H1 (cell line): ENCODE data around the gene CCDC154. TPM values are rescaled to one million over a fixed set of nuclear protein-coding genes. Genes with fewer than 3 reads are reported as not detected.

Experiments
- CTCF ChIA-PET: fragments of 300-600 bp; sonication (Branson Sonifier 250); formaldehyde crosslinking; loops from one replicate; lab custom pipeline; 2021; ENCODE audit not compliant: partially characterized antibody; lab: Charles Lee
- POLR2A ChIA-PET: fragments of 300-600 bp; sonication (Branson Sonifier 250); formaldehyde crosslinking; loops from one replicate; lab custom pipeline; 2021; ENCODE audit warnings: inconsistent platforms; ENCODE audit not compliant: partially characterized antibody; lab: Charles Lee
- DNase-seq, 2 experiments: peaks; one replicate each; pipeline versions ENCODE4 v3.0.0 to v3.0.0-alpha.2; 2010 to 2022; ENCODE audit warnings: low spot score in 2 of 2, low read depth in 1 of 2, mixed read lengths in 1 of 2
- FAIRE-seq: peaks from 2 replicates; lab custom pipeline; 2011; peaks lifted over from hg19 to GRCh38; lab: Jason Lieb, UNC
- H2AFZ ChIP-seq: 2 replicates; pipeline ENCODE4 v1.8.1; 2012; ENCODE audit warnings: low read length, inconsistent platforms
- H2AK5ac ChIP-seq: 2 replicates; pipeline ENCODE4 v1.6.1; 2013; ENCODE audit warnings: low read depth, low read length
- H2BK120ac ChIP-seq: replicated peaks from 2 replicates; pipeline ENCODE3; 2013; ENCODE audit warnings: low read depth, low read length, inconsistent platforms
- H2BK12ac ChIP-seq: 2 replicates; pipeline ENCODE4 v1.6.1; 2013; ENCODE audit warnings: low read depth, low read length
- H2BK15ac ChIP-seq: 2 replicates; pipeline ENCODE4 v1.6.1; 2013; ENCODE audit warnings: low read length
- H2BK20ac ChIP-seq: 2 replicates; pipeline ENCODE4 v1.6.1; 2013; ENCODE audit warnings: low read length
- H2BK5ac ChIP-seq: 2 replicates; pipeline ENCODE4 v1.6.1; 2013; ENCODE audit warnings: low read depth, low read length
- H3K14ac ChIP-seq: 2 replicates; pipeline ENCODE4 v1.6.1; 2013; ENCODE audit warnings: inconsistent platforms; ENCODE audit not compliant: insufficient read length
- H3K18ac ChIP-seq: 2 replicates; pipeline ENCODE4 v1.6.1; 2013; ENCODE audit warnings: low read length; ENCODE audit errors: extremely low read depth
- H3K23ac ChIP-seq: 2 replicates; pipeline ENCODE4 v1.6.1; 2013; ENCODE audit warnings: inconsistent platforms; ENCODE audit not compliant: insufficient read length
- H3K23me2 ChIP-seq: 2 replicates; pipeline ENCODE4 v1.6.1; 2013; ENCODE audit warnings: low read depth, low read length
- H3K27ac ChIP-seq: 2 replicates; pipeline ENCODE4 v1.6.1; 2011; ENCODE audit warnings: low read depth, low read length, inconsistent platforms
- H3K27me3 ChIP-seq, 4 experiments: replicated peaks in 1 of 4; 1 replicate in 1 of 4; 2 replicates in 3 of 4; pipeline versions ENCODE4 v1.6.1 to v1.8.1; 2011 to 2013; ENCODE audit warnings: low read length in 3 of 4, mild to moderate bottlenecking in 3 of 4, inconsistent platforms in 2 of 4, mixed read lengths in 2 of 4, moderate library complexity in 1 of 4; ENCODE audit not compliant: control insufficient read depth in 3 of 4, insufficient read depth in 3 of 4; ENCODE audit errors: extremely low read depth in 1 of 4
- H3K36me3 ChIP-seq, 4 experiments: 2 replicates each; pipeline versions ENCODE4 v1.6.1 to v1.8.1; 2011 to 2013; ENCODE audit warnings: mild to moderate bottlenecking in 4 of 4, low read length in 3 of 4, moderate library complexity in 2 of 4, control low read depth in 1 of 4, inconsistent platforms in 1 of 4; ENCODE audit not compliant: insufficient read depth in 4 of 4, control insufficient read depth in 2 of 4
- H3K4ac ChIP-seq: replicated peaks from 2 replicates; pipeline ENCODE3; 2013; ENCODE audit warnings: low read length, low read depth, mixed read lengths, inconsistent platforms; ENCODE audit not compliant: insufficient read length
- H3K4me1 ChIP-seq, 4 experiments: replicated peaks in 1 of 4; 1 replicate in 1 of 4; 2 replicates in 3 of 4; pipeline versions ENCODE4 v1.6.1 to v1.8.1; 2011 to 2013; ENCODE audit warnings: low read length in 3 of 4, inconsistent platforms in 2 of 4, mixed read lengths in 1 of 4; ENCODE audit not compliant: insufficient read depth in 4 of 4, control insufficient read depth in 3 of 4
- H3K4me2 ChIP-seq, 2 experiments: 2 replicates each; pipeline versions ENCODE4 v1.6.1 to v1.8.1; 2011 to 2013; ENCODE audit warnings: low read depth in 2 of 2, low read length in 2 of 2, control low read depth in 1 of 2, inconsistent platforms in 1 of 2, mild to moderate bottlenecking in 1 of 2; ENCODE audit not compliant: insufficient read depth in 1 of 2
- H3K4me3 ChIP-seq, 4 experiments: fragments of 200-600, 300-600 bp in 1 of 4; sonication (generic), shearing (Covaris generic), sonication (Bioruptor Twin) in 1 of 4; 2 replicates each; pipeline versions ENCODE4 v1.5.1 to v1.8.1; 2011 to 2016; ENCODE audit warnings: low read length in 4 of 4, low read depth in 3 of 4, control low read depth in 2 of 4, inconsistent platforms in 2 of 4, mild to moderate bottlenecking in 2 of 4, mixed read lengths in 1 of 4, moderate library complexity in 1 of 4; ENCODE audit not compliant: insufficient read depth in 2 of 4; ENCODE audit errors: extremely low read depth in 1 of 4
- H3K56ac ChIP-seq: replicated peaks from 2 replicates; pipeline ENCODE3; 2013; ENCODE audit warnings: low read depth, mild to moderate bottlenecking, mixed read lengths, low read length, inconsistent platforms; ENCODE audit not compliant: insufficient read length
- H3K79me1 ChIP-seq: 2 replicates; pipeline ENCODE4 v1.6.1; 2013; ENCODE audit warnings: low read depth, low read length, control low read depth
- H3K79me2 ChIP-seq, 2 experiments: 2 replicates each; pipeline versions ENCODE4 v1.6.1 to v1.8.1; 2012 to 2013; ENCODE audit warnings: low read length in 2 of 2, mild to moderate bottlenecking in 2 of 2, inconsistent platforms in 1 of 2; ENCODE audit not compliant: insufficient read depth in 2 of 2, control insufficient read depth in 1 of 2
- H3K9ac ChIP-seq, 4 experiments: replicated peaks in 1 of 4; 1 replicate in 1 of 4; 2 replicates in 3 of 4; pipeline versions ENCODE4 v1.6.1 to v1.8.1; 2011 to 2013; ENCODE audit warnings: low read depth in 3 of 4, low read length in 3 of 4, control low read depth in 2 of 4, mild to moderate bottlenecking in 2 of 4, moderate library complexity in 2 of 4, inconsistent platforms in 1 of 4; ENCODE audit errors: extremely low read depth in 1 of 4
- H3K9me3 ChIP-seq, 2 experiments: 2 replicates each; pipeline versions ENCODE4 v1.6.1 to v1.8.1; 2012 to 2013; ENCODE audit warnings: mild to moderate bottlenecking in 2 of 2, moderate library complexity in 2 of 2, control low read depth in 1 of 2, inconsistent platforms in 1 of 2, low read depth in 1 of 2, low read length in 1 of 2, mixed read lengths in 1 of 2; ENCODE audit not compliant: insufficient read depth in 2 of 2
- H4K20me1 ChIP-seq, 2 experiments: replicated peaks in 1 of 2; 2 replicates each; pipeline versions ENCODE3 to v1.8.1; 2011 to 2013; ENCODE audit warnings: inconsistent platforms in 2 of 2, low read length in 2 of 2, mild to moderate bottlenecking in 1 of 2; ENCODE audit not compliant: insufficient read depth in 2 of 2, control insufficient read depth in 1 of 2
- H4K5ac ChIP-seq: 2 replicates; pipeline ENCODE4 v1.6.1; 2013; ENCODE audit warnings: low read length, low read depth, mixed read lengths, inconsistent platforms; ENCODE audit not compliant: insufficient read length
- H4K8ac ChIP-seq: 2 replicates; pipeline ENCODE4 v1.8.0; 2013; ENCODE audit warnings: mild to moderate bottlenecking, moderate library complexity, low read length, inconsistent platforms; ENCODE audit not compliant: insufficient read depth; ENCODE audit errors: extremely low read depth
- H4K91ac ChIP-seq: replicated peaks from 2 replicates; pipeline ENCODE3; 2013; ENCODE audit warnings: low read length, mixed read lengths, inconsistent platforms; ENCODE audit not compliant: insufficient read length
- CBX8 ChIP-seq: fragments of 300-800, 300-1000 bp; sonication (generic); IDR thresholded peaks from 2 replicates; pipeline ENCODE4 v1.7.1; 2016; ENCODE audit warnings: low read depth, low read length, borderline replicate concordance
- CHD1 ChIP-seq: IDR thresholded peaks from 2 replicates; pipeline ENCODE4 v1.6.1; 2012; ENCODE audit warnings: low read depth, low read length, improper control_type of control experiment
- CREB1 ChIP-seq: IDR thresholded peaks from 2 replicates; pipeline ENCODE4 v1.6.1; 2012; ENCODE audit warnings: inconsistent platforms
- CTBP2 ChIP-seq: IDR thresholded peaks from 2 replicates; pipeline ENCODE4 v1.7.0; 2011; ENCODE audit warnings: borderline replicate concordance, mild to moderate bottlenecking, moderate library complexity, mixed read lengths, low read length; ENCODE audit not compliant: insufficient read depth, insufficient read length
- JUND ChIP-seq: IDR thresholded peaks from 2 replicates; pipeline ENCODE4 v1.6.1; 2011; ENCODE audit warnings: mild to moderate bottlenecking, improper control_type of control experiment, low read length
- KDM1A ChIP-seq: fragments of 200-600, 300-600 bp; sonication (generic); IDR thresholded peaks from 2 replicates; pipeline ENCODE4 v1.7.1; 2016; ENCODE audit warnings: mild to moderate bottlenecking, low read length, borderline replicate concordance
- KDM5A ChIP-seq: fragments of 200-600 bp; IDR thresholded peaks from 2 replicates; pipeline ENCODE4 v1.7.1; 2012; ENCODE audit warnings: mild to moderate bottlenecking, low read length, inconsistent platforms, mixed read lengths
- TAF1 ChIP-seq: IDR thresholded peaks from 2 replicates; pipeline ENCODE4 v1.6.1; 2011; ENCODE audit warnings: mild to moderate bottlenecking, low read depth, low read length
- TCF12 ChIP-seq: IDR thresholded peaks from 2 replicates; pipeline ENCODE4 v1.6.1; 2011; ENCODE audit warnings: low read depth, mild to moderate bottlenecking, low read length
- YY1 ChIP-seq: IDR thresholded peaks from 2 replicates; pipeline ENCODE4 v1.6.1; 2011; ENCODE audit warnings: low read depth, mild to moderate bottlenecking, low read length
- whole genome bisulfite sequencing, 2 experiments: shearing (Covaris generic) in 1 of 2; methylation state at CpG; one replicate each; pipeline versions ENCODE4 v1.1.6 to v1.1.7; 2013 to 2015; ENCODE audit warnings: low lambda C conversion rate in 2 of 2, mixed read lengths in 2 of 2, inconsistent platforms in 1 of 2, low coverage in 1 of 2, missing lambda C conversion rate in 1 of 2; ENCODE audit not compliant: insufficient replicate concordance in 2 of 2, insufficient coverage in 1 of 2, insufficient read length in 1 of 2; ENCODE audit errors: extremely low coverage in 1 of 2, missing lambda C conversion rate in 1 of 2; 5-methylcytosine and 5-hydroxymethylcytosine counted together
- polyA plus RNA-seq, 7 experiments: library from polyadenylated mRNA; depleted of rRNA in 3 of 7; stranded (reverse) in 5 of 7; unstranded in 2 of 7; fragments of >200 nt in 5 of 7; fragments of 200-250 nt in 2 of 7; gene quantifications; 1 replicate in 5 of 7; 2 replicates in 1 of 7; 4 replicates in 1 of 7; pipeline versions ENCODE4 v1.2.1 to v1.2.3, GENCODE V29; 2011 to 2013; ENCODE audit warnings: missing spikeins in 2 of 7, mixed read lengths in 2 of 7
- total RNA-seq: library from RNA; stranded (reverse); fragmentation: NEBNext Ultra II Directional; extraction: Animal tissue kit (Norgen Biotek cat#: 25700); gene quantifications from 2 replicates; pipeline ENCODE4 v1.2.1, GENCODE V29; 2021

CCDC154 gene
- total and polyA plus RNA-seq, 2 of the 8 experiments (the other 6 are each of a cell fraction or from before 2014, with no cell fraction given) = 0.15 to 0.88 TPM

DNA sequence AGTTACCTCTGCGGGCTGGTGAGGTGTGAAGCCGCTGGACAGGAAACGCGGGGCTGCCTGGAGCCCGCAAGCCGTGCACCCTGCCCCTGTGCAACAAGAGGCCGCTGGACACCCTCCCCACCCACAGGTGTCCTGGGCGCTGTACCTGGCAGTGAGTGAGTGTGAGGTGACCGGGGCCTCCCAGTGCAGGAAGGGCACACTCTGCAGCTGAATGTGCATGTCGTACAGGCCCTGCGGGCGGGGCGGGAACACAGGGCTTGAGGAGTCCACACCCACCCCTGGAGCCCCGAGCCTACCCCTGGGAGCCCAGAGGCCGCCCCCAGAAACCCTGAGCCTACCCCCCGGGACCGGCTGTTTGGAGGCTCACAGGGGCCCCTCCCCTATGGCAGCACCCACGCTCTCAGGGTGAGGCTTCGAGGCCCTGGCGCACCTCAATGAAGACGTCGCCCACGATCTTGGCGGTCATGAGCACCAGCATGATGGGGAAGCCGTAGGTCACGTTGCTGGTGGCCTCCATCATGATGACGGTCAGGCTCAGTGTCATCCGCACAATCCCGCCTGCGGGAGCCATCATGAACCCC lies 4.3 kb upstream of the CCDC154 start:
- no peak overlapping the region for H3K23ac ChIP-seq
- H2BK12ac ChIP-seq = no peak overlapping the region
- FAIRE-seq (no peak), DNase-seq (no peak)
- POLR2A ChIA-PET = interaction anchor here (0.6 kb wide), 1 partner anchor 59 kb away, joined by 4 read pairs; no protein-coding TSS in a partner anchor
- no peak overlapping the region for H3K14ac ChIP-seq
- CTCF ChIA-PET = interaction anchor here (0.8 to 1.4 kb wide), 2 partner anchors 11 to 17 kb away, joined by 3 read pairs; no protein-coding TSS in a partner anchor
- no peak overlapping the region; the same call in 1 of the 2 replicates for H2BK5ac ChIP-seq
- H3K4ac ChIP-seq = no peak overlapping the region
- H3K4me2 ChIP-seq = no peak overlapping the region
- no peak overlapping the region for H3K56ac ChIP-seq
- H4K5ac ChIP-seq = no peak overlapping the region
- peaks cover 0 to 31% (median 8%) of the 10 kb centered on the region in 4 experiments; a peak in 4 of 8 replicates for H3K36me3 ChIP-seq
- no peaks in the 10 kb centered on the region for H3K9me3 ChIP-seq
- H2BK120ac ChIP-seq = no peak overlapping the region
- peaks cover 2 to 13% of the 10 kb centered on the region in 2 experiments for H4K20me1 ChIP-seq
- H3K79me2 ChIP-seq = no peaks in the 10 kb centered on the region
- no peaks in the 10 kb centered on the region for H3K79me1 ChIP-seq
- H2AK5ac ChIP-seq = no peak overlapping the region
- H3K4me1 ChIP-seq = no peaks in the 10 kb centered on the region
- H2BK20ac ChIP-seq = no peak overlapping the region
- WGBS, 2 experiments = 93% methylated on average over 14 of the region's 30 CpGs; no CpG with 5 or more reads in 1 of the 2 experiments
- no peaks in the 10 kb centered on the region for H3K23me2 ChIP-seq
- H3K9ac ChIP-seq = no peak overlapping the region
- TF ChIP-seq TCF12 (no peak), YY1 (no peak), KDM5A (no peak), KDM1A (no peak), CBX8 (no peak), CHD1 (no peak), JUND (no peak), CTBP2 (no peak), CREB1 (no peak), TAF1 (no peak)
- H3K27me3 ChIP-seq = no peaks in the 10 kb centered on the region
- no peak overlapping the region for H3K18ac ChIP-seq
- peak overlapping the region; percentile 45 for H4K8ac ChIP-seq
- H3K4me3 ChIP-seq = no peak overlapping the region
- no peak overlapping the region for H2BK15ac ChIP-seq
- H2AFZ ChIP-seq = no peak overlapping the region
- H3K27ac ChIP-seq = no peak overlapping the region
- no peak overlapping the region for H4K91ac ChIP-seq
